ENCODE measurements around the gene ITGA11. TPM values are rescaled to one million over a fixed set of nuclear protein-coding genes. Genes with fewer than 3 reads are reported as not detected.

ITGA11 gene
- total RNA-seq, 1 donor from 2014 or later: 23.5 TPM

GRCh38 chr15:68295014-68295805 is 136.8 kb downstream of the ITGA11 start:
- DNase-seq (no peak), ATAC-seq (no peak)
- intact Hi-C loops (cut with micrococcal nuclease): no loop called here

- DNase-seq (no peak), ATAC-seq (no peak)
- intact Hi-C loops (cut with micrococcal nuclease): no loop called here
These were observed 139.0 kb downstream of the ITGA11 start for GRCh38 chr15:68292967-68293366.

- DNase-seq (no peak), ATAC-seq (no peak)
- intact Hi-C loops (cut with micrococcal nuclease): no loop called here
These were observed 139.7 kb downstream of the ITGA11 start for GRCh38 chr15:68292157-68292781.

GRCh38 chr15:68290715-68291114 is 141.2 kb downstream of the ITGA11 start:
- ATAC-seq (peak; percentile 44), DNase-seq (no peak)
- intact Hi-C loops (cut with micrococcal nuclease): no loop called here

- ATAC-seq: peak; percentile 62
These were observed 142.2 kb downstream of the ITGA11 start for GRCh38 chr15:68289621-68290352.

GRCh38 chr15:68289057-68289456 is 142.9 kb downstream of the ITGA11 start:
- no peak for DNase-seq
- no peak for ATAC-seq
- intact Hi-C loops (cut with micrococcal nuclease): no loop called here

More at GRCh38 chr15:68289621-68290352, 142.2 kb downstream of the ITGA11 start:
- intact Hi-C loops (cut with micrococcal nuclease): no loop called here
- no peak for DNase-seq

- DNase-seq: no peak
- ATAC-seq: no peak
- intact Hi-C loops (cut with micrococcal nuclease): no loop called here
These were observed 145.7 kb downstream of the ITGA11 start for GRCh38 chr15:68286256-68286655.

GRCh38 chr15:68285259-68285980 is 146.5 kb downstream of the ITGA11 start:
- DNase-seq (no peak), ATAC-seq (no peak)

GRCh38 chr15:68284616-68285258 is 147.2 kb downstream of the ITGA11 start:
- DNase-seq: no peak
- no peak for ATAC-seq
- intact Hi-C loops (cut with micrococcal nuclease): no loop called here

More at GRCh38 chr15:68285259-68285980, 146.5 kb downstream of the ITGA11 start:
- intact Hi-C loops (cut with micrococcal nuclease): no loop called here

GRCh38 chr15:68283401-68283800 is 148.6 kb downstream of the ITGA11 start:
- no peak for ATAC-seq
- DNase-seq: no peak
- intact Hi-C loops (cut with micrococcal nuclease): no loop called here

- no peak for DNase-seq
- ATAC-seq: no peak
- intact Hi-C loops (cut with micrococcal nuclease): no loop called here
These were observed 151.0 kb downstream of the ITGA11 start for GRCh38 chr15:68281008-68281407.

GRCh38 chr15:68279779-68280753 is 151.9 kb downstream of the ITGA11 start:
- ATAC-seq: no peak
- intact Hi-C loops (cut with micrococcal nuclease): no loop called here
- DNase-seq: no peak

GRCh38 chr15:68278595-68279405 is 153.2 kb downstream of the ITGA11 start:
- peak; percentile 0 for ATAC-seq
- intact Hi-C loops (cut with micrococcal nuclease): no loop called here
- DNase-seq: no peak

- DNase-seq (no peak), ATAC-seq (no peak)
- intact Hi-C loops (cut with micrococcal nuclease): no loop called here
These were observed 153.7 kb downstream of the ITGA11 start for GRCh38 chr15:68278345-68278594.

- peak; percentile 91 for ATAC-seq
- intact Hi-C loops (cut with micrococcal nuclease): no loop called here
- peak; percentile 93 for DNase-seq
These were observed 154.2 kb downstream of the ITGA11 start, which contains the start of gene FEM1B for GRCh38 chr15:68277603-68278344. TSS of gene FEM1B (plus strand) at chr15:68277745. CDS start at chr15:68278418, 673 bp downstream.

GRCh38 chr15:68277131-68277602 is 154.8 kb downstream of the ITGA11 start:
- DNase-seq (no peak), ATAC-seq (peak; percentile 41)
- intact Hi-C loops (cut with micrococcal nuclease): no loop called here

Data from left ventricle myocardium superior (tissue), 1 donor.